HepG2 (cell line): ENCODE measurements around the gene NPPA. TPM values are rescaled to one million over a fixed set of nuclear protein-coding genes. Genes with fewer than 3 reads are reported as not detected.

Experiments
- ATAC-seq: fragments of 200-7000 bp; cut with Tn5 transposase; 3 replicates; pipeline ENCODE4 v1.9.1; 2020; ENCODE audit warnings: mild to moderate bottlenecking, moderate library complexity
- BruUV-seq: library from RNA; stranded (reverse); fragments of 400-500 nt; replicated peaks from 2 replicates; lab custom pipeline; 2021; lab: Mats Ljungman, UMichigan
- CTCF ChIA-PET: fragments of 300-600 bp; formaldehyde crosslinking; extraction: SDS; loops from one replicate; lab custom pipeline; 2021; ENCODE audit warnings: low total read pairs, inconsistent platforms, low intra/inter-chr PET ratio; lab: Yijun Ruan, JAX
- POLR2A ChIA-PET: fragments of 350-600 bp; sonication (Branson Sonifier 250); formaldehyde crosslinking; loops from one replicate; lab custom pipeline; 2020; ENCODE audit warnings: antibody characterized with exemption, inconsistent platforms; lab: Yijun Ruan, JAX
- DNase-seq: peaks from one replicate; pipeline ENCODE4 v3.0.0-alpha.2; 2015; ENCODE audit warnings: low spot score
- FAIRE-seq: peaks from 3 replicates; lab custom pipeline; 2011; peaks lifted over from hg19 to GRCh38; lab: Jason Lieb, UNC
- H2AFZ ChIP-seq: one replicate; pipeline ENCODE4 v1.6.1; 2011; ENCODE audit warnings: low read length, inconsistent platforms
- H3K27ac ChIP-seq: fragments of 300-600 bp; 3 replicates; pipeline ENCODE4 v1.8.0; 2011; ENCODE audit warnings: mixed run types, mild to moderate bottlenecking, mixed read lengths, low read length, inconsistent platforms; ENCODE audit not compliant: insufficient read depth; ENCODE audit errors: extremely low read length
- H3K27me3 ChIP-seq, 2 experiments: fragments of 200-600 bp in 1 of 2; 2 replicates in 1 of 2; 3 replicates in 1 of 2; pipeline versions ENCODE4 v1.6.0 to v1.8.0; 2011; ENCODE audit warnings: low read length in 2 of 2, mild to moderate bottlenecking in 2 of 2, moderate library complexity in 2 of 2, inconsistent platforms in 1 of 2; ENCODE audit not compliant: insufficient read depth in 2 of 2, control insufficient read depth in 1 of 2
- H3K36me3 ChIP-seq, 2 experiments: fragments of 200-600 bp in 1 of 2; replicated peaks in 1 of 2; 2 replicates in 1 of 2; 3 replicates in 1 of 2; pipeline versions ENCODE4 v1.5.1 to v1.8.0; 2011; ENCODE audit warnings: low read length in 2 of 2, inconsistent platforms in 1 of 2; ENCODE audit not compliant: insufficient read depth in 2 of 2, control insufficient read depth in 1 of 2
- H3K4me1 ChIP-seq: 2 replicates; pipeline ENCODE4 v1.5.1; 2012; ENCODE audit warnings: low read length, inconsistent platforms; ENCODE audit not compliant: insufficient read depth
- H3K4me2 ChIP-seq: 2 replicates; pipeline ENCODE4 v1.6.0; 2011; ENCODE audit warnings: low read depth, low read length, inconsistent platforms
- H3K4me3 ChIP-seq, 3 experiments: fragments of 200-600 bp in 1 of 3; sonication (generic), shearing (Covaris generic) in 1 of 3; replicated peaks in 1 of 3; 2 replicates each; pipeline ENCODE4 v1.5.1; 2011 to 2016; ENCODE audit warnings: low read length in 3 of 3, inconsistent platforms in 2 of 3, low read depth in 2 of 3, mild to moderate bottlenecking in 2 of 3, control low read depth in 1 of 3, mixed read lengths in 1 of 3; ENCODE audit not compliant: insufficient read depth in 1 of 3
- H3K79me2 ChIP-seq: one replicate; pipeline ENCODE4 v1.6.1; 2011; ENCODE audit warnings: low read length, inconsistent platforms; ENCODE audit not compliant: insufficient read depth
- H3K9ac ChIP-seq: 2 replicates; pipeline ENCODE4 v1.6.0; 2011; ENCODE audit warnings: mild to moderate bottlenecking, low read depth, low read length, inconsistent platforms; ENCODE audit not compliant: insufficient read depth
- H3K9me3 ChIP-seq: 2 replicates; pipeline ENCODE4 v1.5.1; 2012; ENCODE audit warnings: mild to moderate bottlenecking, low read length
- H4K20me1 ChIP-seq: 2 replicates; pipeline ENCODE4 v1.6.0; 2011; ENCODE audit warnings: inconsistent platforms, mild to moderate bottlenecking, low read length, moderate library complexity; ENCODE audit not compliant: insufficient read depth
- AKAP8 ChIP-seq: sonication (generic); formaldehyde crosslinking; IDR thresholded peaks from 2 replicates; pipeline ENCODE4 v1.5.1; 2020; ENCODE audit warnings: mild to moderate bottlenecking, missing genetic modification reagents
- ONECUT2 ChIP-seq: sonication (generic); formaldehyde crosslinking; IDR thresholded peaks from 2 replicates; pipeline ENCODE4 v1.4.0; 2020; ENCODE audit warnings: missing genetic modification reagents
- REPIN1 ChIP-seq: sonication (generic); formaldehyde crosslinking; IDR thresholded peaks from 2 replicates; pipeline ENCODE4 v1.8.0; 2022; ENCODE audit warnings: missing genetic modification reagents, low read depth, mild to moderate bottlenecking, borderline replicate concordance
- SRF ChIP-seq: IDR thresholded peaks from 2 replicates; pipeline ENCODE4 v1.6.1; 2011; ENCODE audit warnings: mild to moderate bottlenecking, low read depth, low read length, moderate library complexity
- TGIF2 ChIP-seq: IDR thresholded peaks from 2 replicates; pipeline ENCODE4 v1.6.1; 2016; ENCODE audit warnings: control low read depth, missing compliant biosample characterization
- ZFP36L1 ChIP-seq: sonication (generic); formaldehyde crosslinking; IDR thresholded peaks from 2 replicates; pipeline ENCODE4 v1.8.0; 2022; ENCODE audit warnings: mild to moderate bottlenecking, missing genetic modification reagents, moderate library complexity
- WGBS: methylation state at CpG from one replicate; pipeline ENCODE4 v1.1.6; 2017; ENCODE audit warnings: low lambda C conversion rate; 5-methylcytosine and 5-hydroxymethylcytosine counted together
- in situ Hi-C: cut with HindIII; loops from 2 replicates; pipeline ENCODE4 v1.10.0; 2017; ENCODE audit warnings: low pct_unique_long_range_greater_than_20kb; ENCODE audit not compliant: extremely low pct_ligation_motif_present
- intact Hi-C: fragments of 100-400 bp; cut with micrococcal nuclease; formaldehyde crosslinking; loops from one replicate; pipeline ENCODE4 v1.10.0; 2022; ENCODE audit not compliant: unreplicated experiment
- polyA plus RNA-seq, 8 experiments: library from polyadenylated mRNA; depleted of rRNA in 3 of 8; stranded (reverse) in 7 of 8; unstranded in 1 of 8; fragments of >200 nt; fragmentation: Illumina TruSeq in 4 of 8; extraction: Trizol in 4 of 8; gene quantifications; 2 replicates each; pipeline versions ENCODE4 v1.2.1 to v1.2.3, GENCODE V29; 2011 to 2016; ENCODE audit warnings: low read depth in 4 of 8, missing spikeins in 1 of 8, mixed read lengths in 1 of 8; ENCODE audit not compliant: insufficient read depth in 1 of 8
- total RNA-seq, 5 experiments: library from RNA; depleted of rRNA; stranded (reverse); fragments of >200 nt; fragmentation: Illumina TruSeq; extraction: Trizol; gene quantifications; 2 replicates each; pipeline ENCODE4 v1.2.3, GENCODE V29; 2016; ENCODE audit warnings: low read depth in 1 of 5
- TF ChIP-seq, protein P1 (sequence below): sonication (generic); formaldehyde crosslinking; IDR thresholded peaks from 2 replicates; pipeline ENCODE4 v1.5.1; 2020; ENCODE audit warnings: mild to moderate bottlenecking, moderate library complexity, missing genetic modification reagents
- TF ChIP-seq, protein P2 (sequence below): sonication (generic); formaldehyde crosslinking; IDR thresholded peaks from 2 replicates; pipeline ENCODE4 v1.5.0; 2020; ENCODE audit warnings: mild to moderate bottlenecking, missing genetic modification reagents, borderline replicate concordance
- TF ChIP-seq, protein P3 (sequence below): sonication (generic); formaldehyde crosslinking; IDR thresholded peaks from 2 replicates; pipeline ENCODE4 v1.5.0; 2020; ENCODE audit warnings: mild to moderate bottlenecking, missing genetic modification reagents
- TF ChIP-seq, protein P4 (sequence below), 2 experiments: fragments of 450-650 bp in 1 of 2; sonication (generic) in 1 of 2; formaldehyde crosslinking; IDR thresholded peaks; 2 replicates each; pipeline versions ENCODE4 v1.5.0 to v1.8.0; 2020 to 2022; ENCODE audit warnings: mild to moderate bottlenecking in 1 of 2, missing genetic modification reagents in 1 of 2

NPPA gene
- total and polyA plus RNA-seq, 2 of the 13 experiments (the other 11 are each of a cell fraction or from before 2014, with no cell fraction given) = not detected

DNA sequence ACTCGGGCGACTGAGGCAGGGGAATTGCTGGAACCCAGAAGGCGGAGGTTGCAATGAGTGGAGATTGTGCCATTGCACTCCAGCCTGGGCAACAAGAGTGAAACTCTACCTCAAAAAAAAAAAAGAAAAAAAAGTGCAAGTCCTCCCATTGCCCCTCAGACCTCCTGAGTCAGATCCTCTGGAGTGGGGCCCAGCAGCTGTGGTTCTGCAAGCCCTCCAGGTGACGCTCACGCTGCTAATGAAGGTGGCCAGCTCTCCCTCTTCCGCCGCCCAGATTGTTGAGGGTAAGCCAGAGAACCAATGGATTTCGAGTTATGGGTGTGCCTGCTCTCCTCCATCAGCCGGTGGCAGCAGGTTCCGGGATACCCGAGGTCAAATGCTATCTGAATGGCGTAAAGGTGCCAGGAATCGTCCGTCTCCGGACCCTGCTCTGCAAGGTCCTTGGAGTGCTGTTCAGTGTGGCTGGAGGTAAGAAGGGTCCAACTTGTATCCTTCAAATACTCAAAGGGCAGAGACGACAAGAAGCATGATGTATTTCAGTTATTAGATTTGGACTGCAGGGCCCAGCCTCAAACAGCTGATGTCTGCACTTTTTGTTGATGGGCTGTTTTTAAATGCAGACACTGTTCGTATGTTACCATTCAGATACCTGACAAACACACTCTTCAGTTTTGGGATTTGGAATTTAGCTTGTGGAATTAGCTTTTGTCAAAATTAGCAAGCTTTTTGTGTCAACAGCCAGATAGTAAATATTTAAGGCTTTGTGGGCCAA is 24.0 kb downstream of the NPPA start:
- Histone ChIP-seq H3K9me3 (no peaks in the 10 kb centered on the region), H4K20me1 (no peaks in the 10 kb centered on the region), H3K79me2 (no peaks in the 10 kb centered on the region), H3K9ac (no peak overlapping the region), H2AFZ (no peak overlapping the region), H3K36me3 (peaks cover 33 to 86% of the 10 kb centered on the region in 2 experiments), H3K27me3 (no peaks in the 10 kb centered on the region), H3K4me1 (no peaks in the 10 kb centered on the region), H3K4me2 (no peak overlapping the region), H3K4me3 (no peak overlapping the region), H3K27ac (no peak overlapping the region)
- in situ Hi-C loops = no loop called here
- BruUV-seq = no TSS peak
- CTCF ChIA-PET = no interaction called here
- DNase-seq (no peak), FAIRE-seq (no peak), ATAC-seq (no peak)
- intact Hi-C loops = no loop called here
- POLR2A ChIA-PET = interaction anchor here (0.8 kb wide), 1 partner anchor 85 kb away, joined by 5 read pairs; no protein-coding TSS in a partner anchor
- 92% methylated on average over 17 of the region's 17 CpGs for WGBS
- TF ChIP-seq ONECUT2 (CRISPR knock-in tag) (no peak), ZFP36L1 (no peak), SRF (no peak), TGIF2 (CRISPR knock-in tag) (no peak), REPIN1 (no peak), AKAP8 (CRISPR knock-in tag) (no peak)
- TF ChIP-seq, protein P1, sequence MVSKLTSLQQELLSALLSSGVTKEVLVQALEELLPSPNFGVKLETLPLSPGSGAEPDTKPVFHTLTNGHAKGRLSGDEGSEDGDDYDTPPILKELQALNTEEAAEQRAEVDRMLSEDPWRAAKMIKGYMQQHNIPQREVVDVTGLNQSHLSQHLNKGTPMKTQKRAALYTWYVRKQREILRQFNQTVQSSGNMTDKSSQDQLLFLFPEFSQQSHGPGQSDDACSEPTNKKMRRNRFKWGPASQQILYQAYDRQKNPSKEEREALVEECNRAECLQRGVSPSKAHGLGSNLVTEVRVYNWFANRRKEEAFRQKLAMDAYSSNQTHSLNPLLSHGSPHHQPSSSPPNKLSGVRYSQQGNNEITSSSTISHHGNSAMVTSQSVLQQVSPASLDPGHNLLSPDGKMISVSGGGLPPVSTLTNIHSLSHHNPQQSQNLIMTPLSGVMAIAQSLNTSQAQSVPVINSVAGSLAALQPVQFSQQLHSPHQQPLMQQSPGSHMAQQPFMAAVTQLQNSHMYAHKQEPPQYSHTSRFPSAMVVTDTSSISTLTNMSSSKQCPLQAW (CRISPR knock-in tag) = no peak
- TF ChIP-seq, protein P2, sequence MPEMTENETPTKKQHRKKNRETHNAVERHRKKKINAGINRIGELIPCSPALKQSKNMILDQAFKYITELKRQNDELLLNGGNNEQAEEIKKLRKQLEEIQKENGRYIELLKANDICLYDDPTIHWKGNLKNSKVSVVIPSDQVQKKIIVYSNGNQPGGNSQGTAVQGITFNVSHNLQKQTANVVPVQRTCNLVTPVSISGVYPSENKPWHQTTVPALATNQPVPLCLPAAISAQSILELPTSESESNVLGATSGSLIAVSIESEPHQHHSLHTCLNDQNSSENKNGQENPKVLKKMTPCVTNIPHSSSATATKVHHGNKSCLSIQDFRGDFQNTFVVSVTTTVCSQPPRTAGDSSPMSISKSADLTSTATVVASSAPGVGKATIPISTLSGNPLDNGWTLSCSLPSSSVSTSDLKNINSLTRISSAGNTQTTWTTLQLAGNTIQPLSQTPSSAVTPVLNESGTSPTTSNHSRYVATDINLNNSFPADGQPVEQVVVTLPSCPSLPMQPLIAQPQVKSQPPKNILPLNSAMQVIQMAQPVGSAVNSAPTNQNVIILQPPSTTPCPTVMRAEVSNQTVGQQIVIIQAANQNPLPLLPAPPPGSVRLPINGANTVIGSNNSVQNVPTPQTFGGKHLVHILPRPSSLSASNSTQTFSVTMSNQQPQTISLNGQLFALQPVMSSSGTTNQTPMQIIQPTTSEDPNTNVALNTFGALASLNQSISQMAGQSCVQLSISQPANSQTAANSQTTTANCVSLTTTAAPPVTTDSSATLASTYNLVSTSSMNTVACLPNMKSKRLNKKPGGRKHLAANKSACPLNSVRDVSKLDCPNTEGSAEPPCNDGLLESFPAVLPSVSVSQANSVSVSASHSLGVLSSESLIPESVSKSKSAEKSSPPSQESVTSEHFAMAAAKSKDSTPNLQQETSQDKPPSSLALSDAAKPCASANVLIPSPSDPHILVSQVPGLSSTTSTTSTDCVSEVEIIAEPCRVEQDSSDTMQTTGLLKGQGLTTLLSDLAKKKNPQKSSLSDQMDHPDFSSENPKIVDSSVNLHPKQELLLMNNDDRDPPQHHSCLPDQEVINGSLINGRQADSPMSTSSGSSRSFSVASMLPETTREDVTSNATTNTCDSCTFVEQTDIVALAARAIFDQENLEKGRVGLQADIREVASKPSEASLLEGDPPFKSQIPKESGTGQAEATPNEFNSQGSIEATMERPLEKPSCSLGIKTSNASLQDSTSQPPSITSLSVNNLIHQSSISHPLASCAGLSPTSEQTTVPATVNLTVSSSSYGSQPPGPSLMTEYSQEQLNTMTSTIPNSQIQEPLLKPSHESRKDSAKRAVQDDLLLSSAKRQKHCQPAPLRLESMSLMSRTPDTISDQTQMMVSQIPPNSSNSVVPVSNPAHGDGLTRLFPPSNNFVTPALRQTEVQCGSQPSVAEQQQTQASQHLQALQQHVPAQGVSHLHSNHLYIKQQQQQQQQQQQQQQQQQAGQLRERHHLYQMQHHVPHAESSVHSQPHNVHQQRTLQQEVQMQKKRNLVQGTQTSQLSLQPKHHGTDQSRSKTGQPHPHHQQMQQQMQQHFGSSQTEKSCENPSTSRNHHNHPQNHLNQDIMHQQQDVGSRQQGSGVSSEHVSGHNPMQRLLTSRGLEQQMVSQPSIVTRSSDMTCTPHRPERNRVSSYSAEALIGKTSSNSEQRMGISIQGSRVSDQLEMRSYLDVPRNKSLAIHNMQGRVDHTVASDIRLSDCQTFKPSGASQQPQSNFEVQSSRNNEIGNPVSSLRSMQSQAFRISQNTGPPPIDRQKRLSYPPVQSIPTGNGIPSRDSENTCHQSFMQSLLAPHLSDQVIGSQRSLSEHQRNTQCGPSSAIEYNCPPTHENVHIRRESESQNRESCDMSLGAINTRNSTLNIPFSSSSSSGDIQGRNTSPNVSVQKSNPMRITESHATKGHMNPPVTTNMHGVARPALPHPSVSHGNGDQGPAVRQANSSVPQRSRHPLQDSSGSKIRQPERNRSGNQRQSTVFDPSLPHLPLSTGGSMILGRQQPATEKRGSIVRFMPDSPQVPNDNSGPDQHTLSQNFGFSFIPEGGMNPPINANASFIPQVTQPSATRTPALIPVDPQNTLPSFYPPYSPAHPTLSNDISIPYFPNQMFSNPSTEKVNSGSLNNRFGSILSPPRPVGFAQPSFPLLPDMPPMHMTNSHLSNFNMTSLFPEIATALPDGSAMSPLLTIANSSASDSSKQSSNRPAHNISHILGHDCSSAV = no peak
- TF ChIP-seq, protein P3, sequence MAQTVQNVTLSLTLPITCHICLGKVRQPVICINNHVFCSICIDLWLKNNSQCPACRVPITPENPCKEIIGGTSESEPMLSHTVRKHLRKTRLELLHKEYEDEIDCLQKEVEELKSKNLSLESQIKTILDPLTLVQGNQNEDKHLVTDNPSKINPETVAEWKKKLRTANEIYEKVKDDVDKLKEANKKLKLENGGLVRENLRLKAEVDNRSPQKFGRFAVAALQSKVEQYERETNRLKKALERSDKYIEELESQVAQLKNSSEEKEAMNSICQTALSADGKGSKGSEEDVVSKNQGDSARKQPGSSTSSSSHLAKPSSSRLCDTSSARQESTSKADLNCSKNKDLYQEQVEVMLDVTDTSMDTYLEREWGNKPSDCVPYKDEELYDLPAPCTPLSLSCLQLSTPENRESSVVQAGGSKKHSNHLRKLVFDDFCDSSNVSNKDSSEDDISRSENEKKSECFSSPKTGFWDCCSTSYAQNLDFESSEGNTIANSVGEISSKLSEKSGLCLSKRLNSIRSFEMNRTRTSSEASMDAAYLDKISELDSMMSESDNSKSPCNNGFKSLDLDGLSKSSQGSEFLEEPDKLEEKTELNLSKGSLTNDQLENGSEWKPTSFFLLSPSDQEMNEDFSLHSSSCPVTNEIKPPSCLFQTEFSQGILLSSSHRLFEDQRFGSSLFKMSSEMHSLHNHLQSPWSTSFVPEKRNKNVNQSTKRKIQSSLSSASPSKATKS (CRISPR knock-in tag) = no peak
- TF ChIP-seq, protein P4, sequence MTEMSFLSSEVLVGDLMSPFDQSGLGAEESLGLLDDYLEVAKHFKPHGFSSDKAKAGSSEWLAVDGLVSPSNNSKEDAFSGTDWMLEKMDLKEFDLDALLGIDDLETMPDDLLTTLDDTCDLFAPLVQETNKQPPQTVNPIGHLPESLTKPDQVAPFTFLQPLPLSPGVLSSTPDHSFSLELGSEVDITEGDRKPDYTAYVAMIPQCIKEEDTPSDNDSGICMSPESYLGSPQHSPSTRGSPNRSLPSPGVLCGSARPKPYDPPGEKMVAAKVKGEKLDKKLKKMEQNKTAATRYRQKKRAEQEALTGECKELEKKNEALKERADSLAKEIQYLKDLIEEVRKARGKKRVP (CRISPR knock-in tag; IDR thresholded peaks at IDR 0.05) = no peak
